ENCODE measurements around the gene MGA.

DNA sequence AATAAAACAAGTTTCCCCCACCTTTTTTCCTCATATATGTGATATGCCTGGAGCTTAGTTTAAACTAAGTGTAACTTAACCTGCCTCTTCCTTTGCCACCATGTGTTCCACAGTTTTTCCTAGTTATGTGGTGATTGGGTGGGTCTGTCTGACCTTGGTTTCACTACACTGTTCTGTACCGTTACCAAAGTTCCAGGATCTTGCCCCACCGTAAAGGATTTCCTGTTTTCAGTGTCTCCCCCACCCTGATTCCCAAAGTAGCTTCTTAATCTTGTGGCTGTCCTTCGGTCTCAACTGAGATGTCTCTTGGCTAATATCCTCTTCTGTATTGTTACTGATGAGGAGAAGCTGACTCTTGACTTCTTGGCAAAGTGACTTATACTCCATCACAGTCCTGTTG, 6.4 kb upstream of the MGA start:
- TF ChIP-seq, protein P1, sequence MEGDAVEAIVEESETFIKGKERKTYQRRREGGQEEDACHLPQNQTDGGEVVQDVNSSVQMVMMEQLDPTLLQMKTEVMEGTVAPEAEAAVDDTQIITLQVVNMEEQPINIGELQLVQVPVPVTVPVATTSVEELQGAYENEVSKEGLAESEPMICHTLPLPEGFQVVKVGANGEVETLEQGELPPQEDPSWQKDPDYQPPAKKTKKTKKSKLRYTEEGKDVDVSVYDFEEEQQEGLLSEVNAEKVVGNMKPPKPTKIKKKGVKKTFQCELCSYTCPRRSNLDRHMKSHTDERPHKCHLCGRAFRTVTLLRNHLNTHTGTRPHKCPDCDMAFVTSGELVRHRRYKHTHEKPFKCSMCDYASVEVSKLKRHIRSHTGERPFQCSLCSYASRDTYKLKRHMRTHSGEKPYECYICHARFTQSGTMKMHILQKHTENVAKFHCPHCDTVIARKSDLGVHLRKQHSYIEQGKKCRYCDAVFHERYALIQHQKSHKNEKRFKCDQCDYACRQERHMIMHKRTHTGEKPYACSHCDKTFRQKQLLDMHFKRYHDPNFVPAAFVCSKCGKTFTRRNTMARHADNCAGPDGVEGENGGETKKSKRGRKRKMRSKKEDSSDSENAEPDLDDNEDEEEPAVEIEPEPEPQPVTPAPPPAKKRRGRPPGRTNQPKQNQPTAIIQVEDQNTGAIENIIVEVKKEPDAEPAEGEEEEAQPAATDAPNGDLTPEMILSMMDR (IDR thresholded peaks at IDR 0.05): no peak
- TF ChIP-seq EP300 (IDR thresholded peaks at IDR 0.05): no peak
- no peak for TF ChIP-seq POLR2A (IDR thresholded peaks at IDR 0.05)

Measured in tibial nerve (tissue), 4 donors.